HG02642 (cell line): ENCODE measurements around the gene HSF4.

Source experiments
- ATAC-seq: cut with Tn5 transposase; IDR thresholded peaks from one replicate; pipeline ENCODE4 v1.9.1; 2021; ENCODE audit warnings: mild to moderate bottlenecking; ENCODE audit not compliant: unreplicated experiment, poor library complexity

HSF4 gene

GRCh38 chr16:67149276-67150046 is 15.1 kb upstream of the HSF4 start:
- no peak for ATAC-seq

- peak; percentile 31 for ATAC-seq
Measured at GRCh38 chr16:67150047-67150832, 14.3 kb upstream of the HSF4 start.

- ATAC-seq = peak; percentile 68
Measured at GRCh38 chr16:67150833-67151396, 13.6 kb upstream of the HSF4 start, which contains the start of gene B3GNT9. Gene B3GNT9 (minus strand): TSS chr16:67150998. CDS start chr16:67150485, 513 bp downstream.

- no peak for ATAC-seq
Measured at GRCh38 chr16:67151431-67152097, 13.0 kb upstream of the HSF4 start.

- ATAC-seq = no peak
Measured at GRCh38 chr16:67154578-67155294, 9.8 kb upstream of the HSF4 start.

- ATAC-seq = no peak
Measured at GRCh38 chr16:67155295-67156142, 9.0 kb upstream of the HSF4 start.

GRCh38 chr16:67156143-67156844 is 8.3 kb upstream of the HSF4 start:
- ATAC-seq = no peak

- ATAC-seq = no peak
Measured at GRCh38 chr16:67157106-67157748, 7.3 kb upstream of the HSF4 start.

DNA sequence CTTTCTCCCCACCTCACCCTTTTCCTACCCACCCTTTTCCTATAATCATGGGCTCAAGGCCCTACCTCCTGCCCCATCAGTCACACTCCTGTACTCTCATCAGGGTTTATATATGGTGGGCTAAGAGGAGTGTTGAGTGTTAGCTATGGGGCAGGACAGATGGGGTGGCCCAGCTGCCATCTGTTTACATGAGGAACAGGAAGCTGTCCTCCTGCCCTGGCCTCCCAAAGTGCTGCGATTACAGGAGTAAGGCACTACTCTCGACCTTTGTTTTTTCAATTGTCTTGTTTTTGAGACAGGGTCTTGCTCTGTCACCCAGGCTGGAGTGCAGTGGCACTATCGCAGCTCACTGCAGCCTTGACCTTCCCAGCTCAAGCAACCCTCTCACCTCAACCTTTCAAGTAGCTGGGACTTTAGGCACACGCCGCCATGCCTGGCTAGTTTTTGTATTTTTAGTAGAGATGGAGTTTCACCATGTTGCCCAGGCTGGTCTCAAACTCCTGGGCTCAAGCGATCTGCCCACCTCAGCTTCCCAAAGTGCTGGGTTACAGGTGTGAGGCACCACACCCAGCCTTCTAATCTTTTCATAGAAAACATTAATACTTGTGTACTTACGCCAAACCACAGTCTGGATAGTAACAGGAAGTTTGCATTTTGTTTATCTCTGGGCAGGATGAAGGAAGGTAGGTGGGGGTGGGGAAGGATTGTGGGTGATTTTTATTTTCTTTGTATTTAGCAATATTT is 6.5 kb upstream of the HSF4 start:
- no peak for ATAC-seq

DNA sequence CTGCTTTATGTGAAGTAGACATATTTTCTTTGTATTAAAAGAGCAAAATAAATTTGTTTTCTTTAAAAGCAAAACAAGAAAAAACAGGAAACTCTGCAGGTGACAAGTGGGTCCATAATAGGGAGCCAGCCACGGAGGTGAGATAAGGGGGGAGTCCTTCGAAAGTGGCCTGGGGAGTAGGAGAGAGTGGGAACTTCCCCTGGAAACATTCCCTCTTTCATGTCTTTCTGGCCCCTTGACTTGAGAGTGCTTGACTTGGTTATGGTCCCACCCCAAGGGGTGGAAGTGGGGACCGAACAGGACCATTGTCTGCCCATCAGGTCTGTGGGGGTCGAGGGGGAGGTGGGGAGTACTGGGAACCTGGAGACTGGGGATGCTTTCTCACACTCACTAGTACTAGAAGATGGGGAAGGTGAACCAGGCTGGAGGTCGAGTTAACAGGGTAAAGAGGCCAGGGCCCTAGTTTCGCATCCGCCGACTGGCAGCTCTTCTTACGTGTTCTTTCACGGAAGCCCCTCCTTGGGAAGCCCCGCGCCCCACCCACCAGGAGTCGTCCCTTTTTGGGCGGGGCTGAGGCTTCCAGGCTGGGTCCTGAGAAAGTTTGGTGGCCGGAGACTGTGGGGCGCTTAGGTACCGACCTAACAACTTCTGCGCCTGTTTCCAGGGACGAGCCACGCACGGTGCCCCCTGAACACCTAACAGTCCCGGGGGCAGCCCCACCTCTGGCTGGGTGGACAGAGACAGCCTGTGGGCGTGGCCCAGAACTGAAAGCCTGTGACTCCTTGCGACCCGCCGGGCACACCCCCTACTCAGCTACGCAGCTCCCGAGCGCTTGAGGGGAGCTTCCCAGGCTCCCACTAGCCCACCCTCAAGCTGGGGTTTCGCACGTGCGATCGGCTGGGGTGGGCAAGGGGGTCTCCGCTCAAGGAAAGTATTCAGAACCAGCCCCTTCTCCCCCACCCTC is 5.6 kb upstream of the HSF4 start:
- ATAC-seq = peak; percentile 42

DNA sequence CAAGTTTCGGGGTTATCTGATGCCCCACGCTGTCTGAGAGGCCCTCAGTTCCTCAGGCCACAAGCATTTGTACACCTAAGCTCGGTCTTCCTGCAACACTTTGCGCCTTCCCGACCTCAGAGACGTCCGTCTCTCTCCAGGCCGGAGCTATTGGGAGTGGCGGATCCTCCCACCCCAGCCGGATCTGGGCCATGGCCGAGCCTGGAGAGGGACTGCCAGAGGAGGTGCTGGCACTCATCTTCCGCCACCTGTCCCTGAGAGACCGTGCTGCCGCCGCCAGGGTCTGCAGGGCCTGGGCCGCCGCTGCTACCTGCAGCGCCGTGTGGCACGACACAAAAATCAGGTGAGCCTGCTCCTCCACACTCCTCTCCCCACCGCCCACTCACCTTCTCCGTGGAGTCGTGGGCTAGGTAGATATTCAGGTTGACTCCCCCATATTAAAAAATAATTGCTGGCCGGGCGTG is 2.9 kb upstream of the HSF4 start:
- no peak for ATAC-seq

- ATAC-seq = no peak
Measured at GRCh38 chr16:67162506-67163163, 1.9 kb upstream of the HSF4 start.

- no peak for ATAC-seq
Measured at GRCh38 chr16:67163164-67163998, 1.2 kb upstream of the HSF4 start.

GRCh38 chr16:67163999-67164558 is 466 bp upstream of the HSF4 start:
- ATAC-seq = no peak
